ENCODE data around the gene C6orf132.
A peak's percentile ranks its signal among the peaks of the same experiment; 100 is the strongest.

The C6orf132 gene

GRCh38 chr6:42142118-42142835 is at the start of gene C6orf132:
C6orf132 (minus strand) TSS chr6:42142620; CDS start chr6:42142444, 176 bp downstream.
- H3K4me3 ChIP-seq (ENCODE audit: low read length): peak within 1 kb of the TSS; percentile 74
- H3K36me3 ChIP-seq (ENCODE audit: control insufficient read depth, insufficient read depth, low read length, severe bottlenecking): no peaks in the 10 kb centered on the region
- no peaks in the 10 kb centered on the region for H3K27me3 ChIP-seq (replicated peaks; ENCODE audit: control insufficient read depth, insufficient read depth, low read length)
- H3K9me3 ChIP-seq (ENCODE audit: control insufficient read depth, low read length): no peaks in the 10 kb centered on the region
- H3K9ac ChIP-seq (ENCODE audit: low read length): peak within 1 kb of the TSS; percentile 90
- peaks cover 24% of the 10 kb centered on the region for H3K4me1 ChIP-seq (ENCODE audit: control insufficient read depth, insufficient read depth, low read length)
- DNase-seq (ENCODE audit: low read depth): no peak

GRCh38 chr6:42190554-42191183 is 48.2 kb upstream of the C6orf132 start:
- Histone ChIP-seq H3K36me3 (ENCODE audit: control insufficient read depth, insufficient read depth, low read length, severe bottlenecking) (no peaks in the 10 kb centered on the region), H3K27me3 (replicated peaks; ENCODE audit: control insufficient read depth, insufficient read depth, low read length) (no peaks in the 10 kb centered on the region), H3K4me1 (ENCODE audit: control insufficient read depth, insufficient read depth, low read length) (peaks cover 7% of the 10 kb centered on the region), H3K9ac (ENCODE audit: low read length) (no peak overlapping the region), H3K4me3 (ENCODE audit: low read length) (no peak overlapping the region), H3K9me3 (ENCODE audit: control insufficient read depth, low read length) (no peaks in the 10 kb centered on the region)
- peak; percentile 25 for DNase-seq (ENCODE audit: low read depth)

- H3K4me1 ChIP-seq (ENCODE audit: control insufficient read depth, insufficient read depth, low read length): peaks cover 3% of the 10 kb centered on the region
- H3K9me3 ChIP-seq (ENCODE audit: control insufficient read depth, low read length): no peaks in the 10 kb centered on the region
- no peak overlapping the region for H3K9ac ChIP-seq (ENCODE audit: low read length)
- H3K4me3 ChIP-seq (ENCODE audit: low read length): no peak overlapping the region
- no peak for DNase-seq (ENCODE audit: low read depth)
- H3K27me3 ChIP-seq (replicated peaks; ENCODE audit: control insufficient read depth, insufficient read depth, low read length): peaks cover 9% of the 10 kb centered on the region
- H3K36me3 ChIP-seq (ENCODE audit: control insufficient read depth, insufficient read depth, low read length, severe bottlenecking): no peaks in the 10 kb centered on the region
Observed at GRCh38 chr6:42188406-42188805, 46.0 kb upstream of the C6orf132 start.

GRCh38 chr6:42185597-42185996 is 43.2 kb upstream of the C6orf132 start:
- DNase-seq (ENCODE audit: low read depth): no peak
- H3K9me3 ChIP-seq (ENCODE audit: control insufficient read depth, low read length): no peaks in the 10 kb centered on the region
- H3K27me3 ChIP-seq (replicated peaks; ENCODE audit: control insufficient read depth, insufficient read depth, low read length): peaks cover 9% of the 10 kb centered on the region
- H3K4me3 ChIP-seq (ENCODE audit: low read length): no peak overlapping the region
- H3K36me3 ChIP-seq (ENCODE audit: control insufficient read depth, insufficient read depth, low read length, severe bottlenecking): no peaks in the 10 kb centered on the region
- no peak overlapping the region for H3K9ac ChIP-seq (ENCODE audit: low read length)
- no peaks in the 10 kb centered on the region for H3K4me1 ChIP-seq (ENCODE audit: control insufficient read depth, insufficient read depth, low read length)

DNA sequence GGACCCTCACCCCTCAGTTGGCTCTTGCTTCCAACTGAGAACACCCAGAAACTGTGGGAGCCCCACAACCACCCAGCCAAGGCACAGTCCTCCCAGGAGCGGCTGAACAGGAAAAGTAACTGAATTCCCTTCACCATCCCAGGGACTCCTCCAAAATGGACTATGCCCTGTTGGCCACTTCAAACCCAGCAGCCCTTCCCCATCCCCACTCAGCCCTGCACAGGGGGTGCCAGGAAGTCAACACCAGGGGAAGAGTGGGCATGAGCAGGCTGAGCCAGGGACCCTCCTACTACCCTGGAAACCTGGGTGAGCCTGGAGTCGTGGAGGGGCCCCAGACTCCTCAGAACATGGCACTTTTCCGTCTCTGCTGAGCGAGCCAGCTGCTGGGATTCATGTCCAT is 42.1 kb upstream of the C6orf132 start:
- H3K4me1 ChIP-seq (ENCODE audit: control insufficient read depth, insufficient read depth, low read length): no peaks in the 10 kb centered on the region
- DNase-seq (ENCODE audit: low read depth): no peak
- no peaks in the 10 kb centered on the region for H3K9me3 ChIP-seq (ENCODE audit: control insufficient read depth, low read length)
- no peaks in the 10 kb centered on the region for H3K36me3 ChIP-seq (ENCODE audit: control insufficient read depth, insufficient read depth, low read length, severe bottlenecking)
- peaks cover 14% of the 10 kb centered on the region for H3K27me3 ChIP-seq (replicated peaks; ENCODE audit: control insufficient read depth, insufficient read depth, low read length)
- no peak overlapping the region for H3K4me3 ChIP-seq (ENCODE audit: low read length)
- H3K9ac ChIP-seq (ENCODE audit: low read length): no peak overlapping the region

DNA sequence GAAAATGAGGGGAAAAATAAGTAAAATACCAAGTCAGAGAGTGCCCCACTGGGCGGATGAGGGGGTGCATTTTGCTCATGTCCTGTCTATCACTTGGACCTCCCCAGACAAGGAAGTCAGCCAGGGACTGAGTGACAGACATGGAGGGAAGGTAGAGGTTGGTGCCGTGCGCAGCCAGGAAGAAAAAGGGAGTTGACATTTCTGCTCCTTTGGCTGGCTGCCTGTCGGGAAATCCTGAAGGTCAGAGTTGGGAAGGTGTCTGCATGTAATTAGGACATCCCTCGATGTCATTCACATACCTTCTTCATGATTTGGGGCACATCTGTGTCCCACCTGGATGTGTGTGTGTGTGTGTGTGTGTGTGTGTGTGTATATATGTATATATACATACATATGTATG is 39.7 kb upstream of the C6orf132 start:
- Histone ChIP-seq H3K36me3 (ENCODE audit: control insufficient read depth, insufficient read depth, low read length, severe bottlenecking) (no peaks in the 10 kb centered on the region), H3K4me3 (ENCODE audit: low read length) (no peak overlapping the region), H3K9me3 (ENCODE audit: control insufficient read depth, low read length) (no peaks in the 10 kb centered on the region), H3K27me3 (replicated peaks; ENCODE audit: control insufficient read depth, insufficient read depth, low read length) (peaks cover 27% of the 10 kb centered on the region), H3K9ac (ENCODE audit: low read length) (no peak overlapping the region), H3K4me1 (ENCODE audit: control insufficient read depth, insufficient read depth, low read length) (no peaks in the 10 kb centered on the region)
- DNase-seq (ENCODE audit: low read depth): no peak

DNA sequence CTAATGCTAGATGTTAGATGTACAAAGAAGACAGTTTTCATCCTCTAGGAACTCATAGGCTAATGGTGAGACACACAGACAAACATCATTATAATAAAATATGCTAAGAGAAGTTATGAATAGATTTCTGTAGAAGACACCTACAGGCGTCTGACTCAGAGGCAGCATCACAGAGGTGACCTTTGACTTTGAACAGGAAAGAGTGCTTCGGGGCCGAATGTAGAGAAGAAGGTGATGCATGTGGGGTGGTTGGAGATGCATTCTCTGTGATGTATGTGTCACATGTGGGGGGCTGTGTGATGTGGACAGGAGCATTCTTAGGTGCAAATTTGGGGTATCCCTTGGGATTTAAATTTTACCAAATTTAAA is 37.5 kb upstream of the C6orf132 start:
- Histone ChIP-seq H3K9ac (ENCODE audit: low read length) (no peak overlapping the region), H3K27me3 (replicated peaks; ENCODE audit: control insufficient read depth, insufficient read depth, low read length) (peaks cover 25% of the 10 kb centered on the region), H3K9me3 (ENCODE audit: control insufficient read depth, low read length) (no peaks in the 10 kb centered on the region), H3K4me1 (ENCODE audit: control insufficient read depth, insufficient read depth, low read length) (no peaks in the 10 kb centered on the region), H3K4me3 (ENCODE audit: low read length) (no peak overlapping the region), H3K36me3 (ENCODE audit: control insufficient read depth, insufficient read depth, low read length, severe bottlenecking) (no peaks in the 10 kb centered on the region)
- no peak for DNase-seq (ENCODE audit: low read depth)

DNA sequence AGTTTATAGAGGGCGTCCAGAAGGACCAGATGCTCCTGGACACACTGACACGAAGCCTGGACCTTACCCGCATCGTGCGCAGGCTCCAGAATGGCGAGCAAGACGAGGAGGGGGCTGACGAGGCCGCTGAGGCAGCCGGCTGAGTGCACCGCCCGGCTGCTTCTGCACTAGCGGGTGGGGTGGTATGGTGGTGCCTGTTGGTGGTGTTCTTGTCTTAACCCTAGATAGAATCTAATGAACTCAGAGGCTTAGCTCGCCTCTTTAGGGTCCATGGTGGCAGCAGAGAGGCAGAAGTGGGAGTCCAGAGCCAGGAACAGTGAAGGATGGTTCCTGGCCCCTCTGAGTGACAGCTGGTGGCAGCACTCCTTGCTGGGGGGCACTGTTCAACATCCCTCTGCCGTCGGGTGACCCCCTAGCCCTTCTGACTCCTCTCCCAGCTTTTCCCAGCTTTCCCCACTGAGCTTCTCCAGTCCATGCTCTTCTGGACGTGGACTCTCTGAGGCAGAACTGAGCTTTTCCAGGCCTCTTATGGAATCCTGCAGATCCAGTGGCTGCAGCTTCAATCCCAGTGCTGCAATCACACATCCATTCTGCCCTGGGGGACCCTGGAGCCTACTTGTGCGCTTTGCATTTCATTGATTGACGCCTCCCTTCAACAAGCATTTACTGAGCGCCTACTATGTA is 37.0 kb upstream of the C6orf132 start:
- DNase-seq (ENCODE audit: low read depth): no peak
- H3K9me3 ChIP-seq (ENCODE audit: control insufficient read depth, low read length): no peaks in the 10 kb centered on the region
- peaks cover 23% of the 10 kb centered on the region for H3K27me3 ChIP-seq (replicated peaks; ENCODE audit: control insufficient read depth, insufficient read depth, low read length)
- H3K9ac ChIP-seq (ENCODE audit: low read length): no peak overlapping the region
- H3K4me3 ChIP-seq (ENCODE audit: low read length): no peak overlapping the region
- H3K4me1 ChIP-seq (ENCODE audit: control insufficient read depth, insufficient read depth, low read length): no peaks in the 10 kb centered on the region
- H3K36me3 ChIP-seq (ENCODE audit: control insufficient read depth, insufficient read depth, low read length, severe bottlenecking): no peaks in the 10 kb centered on the region

GRCh38 chr6:42177514-42178364 is 35.3 kb upstream of the C6orf132 start:
- no peak for DNase-seq (ENCODE audit: low read depth)
- peaks cover 23% of the 10 kb centered on the region for H3K27me3 ChIP-seq (replicated peaks; ENCODE audit: control insufficient read depth, insufficient read depth, low read length)
- H3K36me3 ChIP-seq (ENCODE audit: control insufficient read depth, insufficient read depth, low read length, severe bottlenecking): no peaks in the 10 kb centered on the region
- H3K9me3 ChIP-seq (ENCODE audit: control insufficient read depth, low read length): no peaks in the 10 kb centered on the region
- no peak overlapping the region for H3K9ac ChIP-seq (ENCODE audit: low read length)
- H3K4me3 ChIP-seq (ENCODE audit: low read length): no peak overlapping the region
- H3K4me1 ChIP-seq (ENCODE audit: control insufficient read depth, insufficient read depth, low read length): no peaks in the 10 kb centered on the region

- no peak for DNase-seq (ENCODE audit: low read depth)
- no peaks in the 10 kb centered on the region for H3K36me3 ChIP-seq (ENCODE audit: control insufficient read depth, insufficient read depth, low read length, severe bottlenecking)
- no peaks in the 10 kb centered on the region for H3K9me3 ChIP-seq (ENCODE audit: control insufficient read depth, low read length)
- H3K4me3 ChIP-seq (ENCODE audit: low read length): no peak overlapping the region
- no peak overlapping the region for H3K9ac ChIP-seq (ENCODE audit: low read length)
- peaks cover 23% of the 10 kb centered on the region for H3K27me3 ChIP-seq (replicated peaks; ENCODE audit: control insufficient read depth, insufficient read depth, low read length)
- no peaks in the 10 kb centered on the region for H3K4me1 ChIP-seq (ENCODE audit: control insufficient read depth, insufficient read depth, low read length)
Observed at GRCh38 chr6:42176981-42177380, 34.6 kb upstream of the C6orf132 start.

GRCh38 chr6:42175860-42176259 is 33.4 kb upstream of the C6orf132 start:
- H3K9ac ChIP-seq (ENCODE audit: low read length): no peak overlapping the region
- DNase-seq (ENCODE audit: low read depth): no peak
- H3K9me3 ChIP-seq (ENCODE audit: control insufficient read depth, low read length): no peaks in the 10 kb centered on the region
- no peaks in the 10 kb centered on the region for H3K4me1 ChIP-seq (ENCODE audit: control insufficient read depth, insufficient read depth, low read length)
- H3K27me3 ChIP-seq (replicated peaks; ENCODE audit: control insufficient read depth, insufficient read depth, low read length): peaks cover 23% of the 10 kb centered on the region
- H3K36me3 ChIP-seq (ENCODE audit: control insufficient read depth, insufficient read depth, low read length, severe bottlenecking): no peaks in the 10 kb centered on the region
- H3K4me3 ChIP-seq (ENCODE audit: low read length): no peak overlapping the region
